Subcutaneous abdominal adipose tissue (tissue), 5 donors: ENCODE results near the gene JPH2.

Experiments
- H3K27ac ChIP-seq: one replicate; pipeline ENCODE4 v1.7.0; 2013; ENCODE audit warnings: low read depth, mild to moderate bottlenecking, inconsistent platforms, low read length, moderate library complexity
- H3K27me3 ChIP-seq, 5 donors: one replicate each; pipeline ENCODE4 v1.7.0; 2013; ENCODE audit warnings: low read length in 5 of 5, inconsistent platforms in 1 of 5; ENCODE audit not compliant: control insufficient read depth in 5 of 5, insufficient read depth in 4 of 5
- H3K36me3 ChIP-seq, 5 donors: one replicate each; pipeline ENCODE4 v1.7.0; 2013; ENCODE audit warnings: low read length in 5 of 5; ENCODE audit not compliant: control insufficient read depth in 5 of 5, insufficient read depth in 5 of 5
- H3K4me1 ChIP-seq, 5 donors: one replicate each; pipeline ENCODE4 v1.7.0; 2013; ENCODE audit warnings: low read length in 5 of 5, mild to moderate bottlenecking in 3 of 5, moderate library complexity in 1 of 5; ENCODE audit not compliant: control insufficient read depth in 5 of 5, insufficient read depth in 5 of 5
- H3K4me3 ChIP-seq, 5 donors: one replicate each; pipeline ENCODE4 v1.7.0; 2013; ENCODE audit warnings: low read length in 5 of 5, low read depth in 1 of 5
- H3K9ac ChIP-seq, 5 donors: one replicate each; pipeline ENCODE4 v1.7.0; 2013; ENCODE audit warnings: low read length in 5 of 5, mild to moderate bottlenecking in 4 of 5, moderate library complexity in 3 of 5
- H3K9me3 ChIP-seq, 5 donors: one replicate each; pipeline ENCODE4 v1.7.0; 2013; ENCODE audit warnings: low read length in 5 of 5; ENCODE audit not compliant: control insufficient read depth in 5 of 5
- donor health status: healthy.
- donor health status: healthy.
- donor health status: healthy.
- donor health status: healthy.
- donor health status: healthy.

JPH2 gene

GRCh38 chr20:44223721-44224120, 36.7 kb upstream of the JPH2 start:
- Histone ChIP-seq H3K9ac (no peak overlapping the region), H3K27ac (no peak overlapping the region), H3K4me1 (no peaks in the 10 kb centered on the region), H3K27me3 (no peaks in the 10 kb centered on the region), H3K9me3 (no peaks in the 10 kb centered on the region), H3K36me3 (peaks cover 0 to 15% (median 3%) of the 10 kb centered on the region in 5 donors), H3K4me3 (no peak overlapping the region)

- Histone ChIP-seq H3K4me1 (no peaks in the 10 kb centered on the region), H3K27me3 (no peaks in the 10 kb centered on the region), H3K27ac (no peak overlapping the region), H3K9ac (no peak overlapping the region), H3K36me3 (peaks cover 0 to 15% (median 3%) of the 10 kb centered on the region in 5 donors), H3K9me3 (no peaks in the 10 kb centered on the region), H3K4me3 (no peak overlapping the region)
Observed at GRCh38 chr20:44222633-44223368, 35.8 kb upstream of the JPH2 start.

GRCh38 chr20:44222027-44222426, 35.0 kb upstream of the JPH2 start:
- Histone ChIP-seq H3K4me3 (no peak overlapping the region), H3K4me1 (no peaks in the 10 kb centered on the region), H3K9me3 (no peaks in the 10 kb centered on the region), H3K9ac (no peak overlapping the region), H3K27me3 (no peaks in the 10 kb centered on the region), H3K36me3 (peaks cover 0 to 15% (median 3%) of the 10 kb centered on the region in 5 donors), H3K27ac (no peak overlapping the region)

GRCh38 chr20:44221368-44221954, 34.5 kb upstream of the JPH2 start:
- Histone ChIP-seq H3K4me3 (no peak overlapping the region), H3K4me1 (no peaks in the 10 kb centered on the region), H3K27me3 (no peaks in the 10 kb centered on the region), H3K36me3 (peaks cover 0 to 16% (median 3%) of the 10 kb centered on the region in 5 donors), H3K27ac (no peak overlapping the region), H3K9ac (no peak overlapping the region), H3K9me3 (no peaks in the 10 kb centered on the region)

- no peak overlapping the region for H3K4me3 ChIP-seq
- no peaks in the 10 kb centered on the region for H3K4me1 ChIP-seq
- H3K27ac ChIP-seq: no peak overlapping the region
- no peaks in the 10 kb centered on the region for H3K9me3 ChIP-seq
- peaks cover 0 to 11% (median 7%) of the 10 kb centered on the region in 5 donors for H3K36me3 ChIP-seq
- H3K27me3 ChIP-seq: no peaks in the 10 kb centered on the region
- no peak overlapping the region for H3K9ac ChIP-seq
Observed at GRCh38 chr20:44219791-44220190, 32.8 kb upstream of the JPH2 start.

GRCh38 chr20:44219170-44219730, 32.3 kb upstream of the JPH2 start:
- Histone ChIP-seq H3K9ac (no peak overlapping the region), H3K27me3 (no peaks in the 10 kb centered on the region), H3K27ac (no peak overlapping the region), H3K4me1 (no peaks in the 10 kb centered on the region), H3K9me3 (no peaks in the 10 kb centered on the region), H3K36me3 (peaks cover 0 to 10% (median 5%) of the 10 kb centered on the region in 5 donors), H3K4me3 (no peak overlapping the region)

GRCh38 chr20:44218446-44218845, 31.5 kb upstream of the JPH2 start:
- Histone ChIP-seq H3K27ac (no peak overlapping the region), H3K4me1 (no peaks in the 10 kb centered on the region)

GRCh38 chr20:44217342-44218092, 30.5 kb upstream of the JPH2 start:
- H3K27ac ChIP-seq: no peak overlapping the region
- H3K27me3 ChIP-seq: no peaks in the 10 kb centered on the region
- no peak overlapping the region for H3K4me3 ChIP-seq
- H3K36me3 ChIP-seq: peaks cover 0 to 10% (median 5%) of the 10 kb centered on the region in 5 donors
- no peaks in the 10 kb centered on the region for H3K4me1 ChIP-seq
- peak overlapping the region in 1 of 5 donors; percentile 4 for H3K9ac ChIP-seq
- H3K9me3 ChIP-seq: no peaks in the 10 kb centered on the region

More at GRCh38 chr20:44218446-44218845, 31.5 kb upstream of the JPH2 start:
- no peak overlapping the region for H3K4me3 ChIP-seq
- H3K27me3 ChIP-seq: no peaks in the 10 kb centered on the region
- no peaks in the 10 kb centered on the region for H3K9me3 ChIP-seq
- H3K9ac ChIP-seq: no peak overlapping the region
- H3K36me3 ChIP-seq: peaks cover 0 to 10% (median 5%) of the 10 kb centered on the region in 5 donors

- H3K4me1 ChIP-seq: peaks cover 0 to 14% (median 12%) of the 10 kb centered on the region in 5 donors
- H3K27ac ChIP-seq: no peak overlapping the region
- no peaks in the 10 kb centered on the region for H3K27me3 ChIP-seq
- H3K36me3 ChIP-seq: peaks cover 0 to 7% (median 5%) of the 10 kb centered on the region in 5 donors
- no peak overlapping the region for H3K4me3 ChIP-seq
- no peak overlapping the region for H3K9ac ChIP-seq
- no peaks in the 10 kb centered on the region for H3K9me3 ChIP-seq
Observed at GRCh38 chr20:44215125-44215524, 28.1 kb upstream of the JPH2 start.
